Measurements from ENCODE around the gene KCNN4. TPM values are rescaled to one million over a fixed set of nuclear protein-coding genes. Genes with fewer than 3 reads are reported as not detected.

KCNN4 gene
- total RNA-seq, 2 experiments from 2014 or later = 31.3 to 40.0 TPM

DNA sequence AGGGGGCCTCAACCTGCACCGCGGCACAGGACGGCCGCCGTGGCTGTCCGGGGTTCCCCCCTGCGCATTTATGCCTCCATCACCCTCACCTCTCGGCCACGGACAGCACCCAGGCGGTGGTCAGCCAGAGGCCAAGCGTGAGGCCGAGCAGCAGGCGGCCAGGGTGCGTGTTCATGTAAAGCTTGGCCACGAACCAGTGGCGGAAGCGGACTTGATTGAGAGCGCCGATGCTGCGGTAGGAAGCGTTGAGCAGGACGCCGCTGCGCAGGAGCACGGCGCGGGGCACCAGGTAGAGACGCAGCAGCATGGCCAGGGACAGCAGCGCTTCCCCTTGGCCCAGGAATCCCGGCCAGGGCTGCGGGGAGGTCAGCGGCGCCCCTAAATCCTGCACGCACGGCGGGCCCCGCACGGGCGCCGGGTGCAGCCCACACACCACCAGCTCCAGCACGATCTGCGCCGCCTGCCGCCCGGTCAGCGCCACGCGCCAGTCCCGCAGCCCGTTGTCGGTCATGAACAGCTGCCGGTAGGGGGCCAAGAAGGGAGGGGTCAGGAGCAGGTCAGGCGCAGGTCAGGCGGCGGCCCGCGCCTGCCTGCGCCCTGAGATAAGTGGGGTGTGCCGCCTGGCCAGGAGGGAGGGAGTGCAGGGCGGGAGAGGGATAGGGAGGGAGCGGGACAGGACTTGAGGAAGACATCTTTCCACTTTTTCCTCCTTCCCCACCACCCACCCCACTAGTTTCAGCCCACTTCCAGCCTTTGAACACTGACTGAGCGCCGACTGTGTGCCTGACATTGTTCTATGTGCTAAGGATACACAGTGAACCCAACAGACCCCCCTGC is 6.5 kb downstream of the KCNN4 start:
- peaks cover 26% of the 10 kb centered on the region for H3K79me2 ChIP-seq (ENCODE audit: insufficient read depth, low read depth, low read length)
- peaks cover 67% of the 10 kb centered on the region for H3K36me3 ChIP-seq (ENCODE audit: insufficient read depth, low read length)
- peaks cover 50% of the 10 kb centered on the region for H3K4me1 ChIP-seq (ENCODE audit: insufficient read depth, low read length, poor library complexity, severe bottlenecking)
- ChIA-PET CTCF (ENCODE audit: unreplicated experiment) (no interaction called here), POLR2A (no interaction called here)
- H3K9me2 ChIP-seq (ENCODE audit: insufficient read depth, low read length) = no peaks in the 10 kb centered on the region
- H3K27ac ChIP-seq (ENCODE audit: low read depth, low read length, poor library complexity, severe bottlenecking) = no peak overlapping the region
- no peak overlapping the region for H3K4me3 ChIP-seq (ENCODE audit: low read depth, low read length, poor library complexity, severe bottlenecking)
- intact Hi-C loops (cut with micrococcal nuclease; ENCODE audit: unreplicated experiment) = no loop called here
- no peak overlapping the region for H2AFZ ChIP-seq (ENCODE audit: low read length)
- DNase-seq (ENCODE audit: low spot score) = no peak
- H3K4me2 ChIP-seq (ENCODE audit: low read length) = no peak overlapping the region
- H3K9me3 ChIP-seq (ENCODE audit: low read length) = no peaks in the 10 kb centered on the region
- H4K20me1 ChIP-seq (ENCODE audit: insufficient read depth, low read length) = no peaks in the 10 kb centered on the region
- TF ChIP-seq, protein P1, sequence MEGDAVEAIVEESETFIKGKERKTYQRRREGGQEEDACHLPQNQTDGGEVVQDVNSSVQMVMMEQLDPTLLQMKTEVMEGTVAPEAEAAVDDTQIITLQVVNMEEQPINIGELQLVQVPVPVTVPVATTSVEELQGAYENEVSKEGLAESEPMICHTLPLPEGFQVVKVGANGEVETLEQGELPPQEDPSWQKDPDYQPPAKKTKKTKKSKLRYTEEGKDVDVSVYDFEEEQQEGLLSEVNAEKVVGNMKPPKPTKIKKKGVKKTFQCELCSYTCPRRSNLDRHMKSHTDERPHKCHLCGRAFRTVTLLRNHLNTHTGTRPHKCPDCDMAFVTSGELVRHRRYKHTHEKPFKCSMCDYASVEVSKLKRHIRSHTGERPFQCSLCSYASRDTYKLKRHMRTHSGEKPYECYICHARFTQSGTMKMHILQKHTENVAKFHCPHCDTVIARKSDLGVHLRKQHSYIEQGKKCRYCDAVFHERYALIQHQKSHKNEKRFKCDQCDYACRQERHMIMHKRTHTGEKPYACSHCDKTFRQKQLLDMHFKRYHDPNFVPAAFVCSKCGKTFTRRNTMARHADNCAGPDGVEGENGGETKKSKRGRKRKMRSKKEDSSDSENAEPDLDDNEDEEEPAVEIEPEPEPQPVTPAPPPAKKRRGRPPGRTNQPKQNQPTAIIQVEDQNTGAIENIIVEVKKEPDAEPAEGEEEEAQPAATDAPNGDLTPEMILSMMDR (conservative IDR thresholded peaks at IDR 0.05; ENCODE audit: low read length) = no peak
- TF ChIP-seq EZH2phosphoT487 (IDR thresholded peaks at IDR 0.05; ENCODE audit: borderline replicate concordance, low read depth, low read length) = no peak
- no TSS peak for BruUV-seq (replicated peaks)

DNA sequence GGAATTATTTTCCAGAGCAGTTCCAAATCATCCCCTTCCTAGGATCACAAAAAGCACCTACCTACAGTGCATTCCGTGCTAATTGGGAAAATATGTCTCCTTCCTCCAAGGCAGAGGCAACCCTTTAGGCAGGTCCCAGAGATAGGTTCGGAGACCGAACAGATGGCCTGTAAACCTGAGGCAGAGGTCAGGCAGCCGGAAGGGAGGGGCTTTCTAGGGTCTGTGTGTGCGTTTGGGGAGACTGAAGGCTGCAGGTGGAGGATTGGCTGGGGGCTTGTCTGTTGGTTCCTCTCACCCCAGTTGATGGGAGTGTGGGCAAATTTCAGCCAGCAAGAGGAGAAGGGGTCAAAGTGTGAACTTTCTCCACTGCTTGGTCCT is 7.1 kb downstream of the KCNN4 start:
- H3K27ac ChIP-seq (ENCODE audit: low read depth, low read length, poor library complexity, severe bottlenecking) = no peak overlapping the region
- intact Hi-C loops (cut with micrococcal nuclease; ENCODE audit: unreplicated experiment) = no loop called here
- TF ChIP-seq, protein P1 (conservative IDR thresholded peaks at IDR 0.05; ENCODE audit: low read length) = no peak
- TF ChIP-seq EZH2phosphoT487 (IDR thresholded peaks at IDR 0.05; ENCODE audit: borderline replicate concordance, low read depth, low read length) = no peak

DNA sequence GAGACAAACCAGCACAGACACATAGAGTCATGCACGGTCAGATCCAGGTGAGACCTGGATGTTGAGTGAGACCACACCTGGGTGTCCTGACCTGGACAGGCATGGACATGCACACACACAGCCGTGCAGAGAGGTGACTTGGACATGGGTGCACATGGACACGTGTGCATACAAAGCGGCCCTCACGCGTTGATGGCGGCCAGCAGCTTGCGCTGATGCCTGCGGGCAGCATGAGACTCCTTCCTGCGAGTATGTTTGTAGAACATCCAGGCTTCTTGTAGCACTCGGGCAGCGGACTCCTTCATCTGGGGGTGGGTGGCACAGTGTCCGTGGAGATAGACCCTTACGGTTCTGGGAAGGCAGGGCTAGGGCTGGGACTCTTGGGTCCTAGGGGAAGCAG is 11.5 kb downstream of the KCNN4 start:
- Histone ChIP-seq H3K79me2 (ENCODE audit: insufficient read depth, low read depth, low read length) (no peaks in the 10 kb centered on the region), H4K20me1 (ENCODE audit: insufficient read depth, low read length) (no peaks in the 10 kb centered on the region), H3K4me3 (ENCODE audit: low read depth, low read length, poor library complexity, severe bottlenecking) (no peak overlapping the region), H3K4me2 (ENCODE audit: low read length) (no peak overlapping the region), H3K9me3 (ENCODE audit: low read length) (no peaks in the 10 kb centered on the region), H3K9me2 (ENCODE audit: insufficient read depth, low read length) (no peaks in the 10 kb centered on the region), H2AFZ (ENCODE audit: low read length) (no peak overlapping the region), H3K36me3 (ENCODE audit: insufficient read depth, low read length) (peaks cover 92% of the 10 kb centered on the region), H3K4me1 (ENCODE audit: insufficient read depth, low read length, poor library complexity, severe bottlenecking) (peaks cover 49% of the 10 kb centered on the region), H3K27ac (ENCODE audit: low read depth, low read length, poor library complexity, severe bottlenecking) (no peak overlapping the region)
- intact Hi-C loops (cut with micrococcal nuclease; ENCODE audit: unreplicated experiment) = no loop called here
- DNase-seq (ENCODE audit: low spot score) = no peak
- CTCF ChIA-PET (ENCODE audit: unreplicated experiment) = interaction anchor here (0.7 kb wide), 1 partner anchor 7 kb away, joined by 3 read pairs; no protein-coding TSS in a partner anchor
- BruUV-seq (replicated peaks) = no TSS peak
- no peak for TF ChIP-seq EZH2phosphoT487 (IDR thresholded peaks at IDR 0.05; ENCODE audit: borderline replicate concordance, low read depth, low read length)
- TF ChIP-seq, protein P1 (conservative IDR thresholded peaks at IDR 0.05; ENCODE audit: low read length) = no peak
- POLR2A ChIA-PET = interaction anchor here (1.1 kb wide), 1 partner anchor 8 kb away, joined by 3 read pairs; no protein-coding TSS in a partner anchor

More for the DNA sequence above, 7.1 kb downstream of the KCNN4 start:
- H3K36me3 ChIP-seq (ENCODE audit: insufficient read depth, low read length) = peaks cover 73% of the 10 kb centered on the region
- no peaks in the 10 kb centered on the region for H3K9me3 ChIP-seq (ENCODE audit: low read length)
- no peak overlapping the region for H3K4me3 ChIP-seq (ENCODE audit: low read depth, low read length, poor library complexity, severe bottlenecking)
- BruUV-seq (replicated peaks) = no TSS peak
- no peak overlapping the region for H2AFZ ChIP-seq (ENCODE audit: low read length)
- H4K20me1 ChIP-seq (ENCODE audit: insufficient read depth, low read length) = no peaks in the 10 kb centered on the region
- no peaks in the 10 kb centered on the region for H3K9me2 ChIP-seq (ENCODE audit: insufficient read depth, low read length)
- peaks cover 20% of the 10 kb centered on the region for H3K79me2 ChIP-seq (ENCODE audit: insufficient read depth, low read depth, low read length)
- H3K4me2 ChIP-seq (ENCODE audit: low read length) = no peak overlapping the region
- DNase-seq (ENCODE audit: low spot score) = no peak
- POLR2A ChIA-PET = no interaction called here
- CTCF ChIA-PET (ENCODE audit: unreplicated experiment) = no interaction called here
- H3K4me1 ChIP-seq (ENCODE audit: insufficient read depth, low read length, poor library complexity, severe bottlenecking) = peaks cover 44% of the 10 kb centered on the region
